Neural progenitor cell (in vitro differentiated cells): Measurements from ENCODE around the gene CACTIN. TPM values are rescaled to one million over a fixed set of nuclear protein-coding genes. Genes with fewer than 3 reads are reported as not detected.

Source experiments
- DNase-seq: peaks from one replicate; pipeline ENCODE4 v3.0.0-alpha.2; 2016; ENCODE audit warnings: low spot score
- H2AFZ ChIP-seq: fragments of 200-600 bp; sonication (generic); replicated peaks from 2 replicates; pipeline ENCODE4 v1.6.1; 2016; ENCODE audit warnings: antibody characterized with exemption
- H3F3A ChIP-seq: fragments of 200-600 bp; sonication (generic); 2 replicates; pipeline ENCODE4 v1.6.1; 2016; ENCODE audit warnings: antibody characterized with exemption, low read depth
- H3K27ac ChIP-seq: fragments of 200-600 bp; sonication (generic); 2 replicates; pipeline ENCODE4 v1.5.1; 2016; ENCODE audit warnings: mild to moderate bottlenecking
- H3K27me3 ChIP-seq: fragments of 200-600 bp; sonication (generic); 2 replicates; pipeline ENCODE4 v1.6.1; 2016; ENCODE audit warnings: mild to moderate bottlenecking, moderate library complexity
- H3K36me3 ChIP-seq: fragments of 200-600 bp; sonication (generic); 2 replicates; pipeline ENCODE4 v1.5.1; 2016
- H3K4me1 ChIP-seq: fragments of 200-600 bp; sonication (generic); 2 replicates; pipeline ENCODE4 v1.6.1; 2016; ENCODE audit warnings: mixed run types
- H3K4me2 ChIP-seq: fragments of 200-600 bp; sonication (generic); 2 replicates; pipeline ENCODE4 v1.6.1; 2016
- H3K4me3 ChIP-seq: fragments of 200-600 bp; sonication (generic); 2 replicates; pipeline ENCODE4 v1.5.1; 2016
- H3K79me2 ChIP-seq: fragments of 200-600 bp; sonication (generic); 2 replicates; pipeline ENCODE4 v1.6.1; 2016; ENCODE audit warnings: low read depth
- H3K9ac ChIP-seq: fragments of 200-600 bp; sonication (generic); 2 replicates; pipeline ENCODE4 v1.6.1; 2016
- H3K9me3 ChIP-seq: fragments of 200-600 bp; sonication (generic); 2 replicates; pipeline ENCODE4 v1.5.1; 2016; ENCODE audit warnings: low read depth
- H4K20me1 ChIP-seq: fragments of 200-600 bp; sonication (generic); 2 replicates; pipeline ENCODE4 v1.6.1; 2016; ENCODE audit warnings: low read depth
- H3K27ac Mint-ChIP-seq: 3 replicates; pipeline ENCODE4 v1.8.0; 2021; ENCODE audit warnings: mixed read lengths
- H3K27me3 Mint-ChIP-seq: 2 replicates; pipeline ENCODE4 v1.8.0; 2022; ENCODE audit warnings: low read depth, mild to moderate bottlenecking, inconsistent platforms, moderate library complexity, mixed read lengths; ENCODE audit not compliant: insufficient read depth
- H3K36me3 Mint-ChIP-seq: 3 replicates; pipeline ENCODE4 v1.8.0; 2021; ENCODE audit warnings: mixed read lengths
- H3K4me1 Mint-ChIP-seq: 3 replicates; pipeline ENCODE4 v1.8.0; 2021; ENCODE audit warnings: mixed read lengths
- H3K4me3 Mint-ChIP-seq: 3 replicates; pipeline ENCODE4 v1.8.0; 2021; ENCODE audit warnings: mild to moderate bottlenecking, moderate library complexity, mixed read lengths
- H3K9me3 Mint-ChIP-seq: 3 replicates; pipeline ENCODE4 v1.8.0; 2020; ENCODE audit warnings: mixed read lengths
- EZH2 ChIP-seq: fragments of 200-600 bp; sonication (generic); IDR thresholded peaks from 2 replicates; pipeline ENCODE4 v1.6.1; 2017; ENCODE audit warnings: antibody characterized with exemption, mild to moderate bottlenecking, moderate library complexity
- EZH2phosphoT487 ChIP-seq: fragments of 200-600 bp; sonication (generic); IDR thresholded peaks from 2 replicates; pipeline ENCODE4 v1.6.1; 2017; ENCODE audit warnings: antibody characterized with exemption
- total RNA-seq: library from RNA; depleted of rRNA; stranded (reverse); fragments of >200 nt; gene quantifications from 2 replicates; pipeline ENCODE4 v1.2.3, GENCODE V29; 2015; ENCODE audit warnings: low replicate concordance
- TF ChIP-seq, protein P1 (sequence below): fragments of 200-600 bp; sonication (generic); IDR thresholded peaks from 2 replicates; pipeline ENCODE4 v1.5.1; 2017; ENCODE audit warnings: antibody characterized with exemption, mild to moderate bottlenecking

The CACTIN gene
- total RNA-seq, 1 donor from 2014 or later = 6.0 TPM

DNA sequence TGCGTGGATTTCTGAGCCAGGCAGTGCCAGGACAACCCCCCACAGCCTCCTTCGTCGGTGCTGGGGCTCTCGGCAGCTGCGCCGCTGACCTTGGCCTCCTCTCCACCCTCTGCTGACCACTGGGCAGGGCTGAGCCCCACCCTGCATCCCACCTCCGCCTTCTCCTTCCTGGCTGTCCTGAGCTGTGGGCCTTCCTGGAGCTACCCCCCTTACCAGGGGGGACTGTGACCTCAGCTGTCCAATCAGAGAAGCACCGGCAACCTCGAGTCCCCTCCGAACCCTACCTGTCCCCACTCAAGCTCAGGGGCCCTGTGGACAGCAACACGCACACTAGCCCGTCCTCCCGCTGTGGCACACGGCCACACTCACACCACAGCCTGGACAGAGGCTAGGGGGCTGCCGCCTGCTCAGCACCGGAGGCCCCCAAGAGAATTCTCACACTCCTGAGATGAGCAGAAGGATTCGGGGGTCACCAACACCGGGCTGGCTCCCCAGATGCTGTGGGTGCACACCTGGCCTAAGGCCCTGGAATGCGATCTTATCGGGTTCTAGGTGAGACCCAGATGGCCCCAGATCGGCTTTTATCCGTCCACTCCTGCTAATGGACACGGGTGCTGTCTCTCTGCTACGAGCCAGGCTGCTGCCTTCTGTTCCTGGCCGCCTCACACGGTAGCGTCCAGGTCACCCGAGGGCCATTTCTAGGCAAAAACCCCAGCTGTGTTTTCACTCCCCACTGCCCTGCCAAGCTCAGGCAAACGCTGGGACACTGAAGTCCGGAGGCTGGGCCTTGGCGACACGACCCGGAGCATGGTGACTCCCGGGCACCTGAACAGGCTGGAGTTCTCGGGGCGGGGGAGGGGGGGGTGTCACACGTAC lies 32.5 kb upstream of the CACTIN start:
- no peak overlapping the region for H2AFZ ChIP-seq
- no peaks in the 10 kb centered on the region for H4K20me1 ChIP-seq
- H3K4me3 Mint-ChIP-seq = no peak overlapping the region
- H3K4me2 ChIP-seq = no peak overlapping the region
- H3K9me3 ChIP-seq = no peaks in the 10 kb centered on the region
- DNase-seq = no peak
- no peak overlapping the region for H3K27ac Mint-ChIP-seq
- H3K9ac ChIP-seq = no peak overlapping the region
- no peak overlapping the region for H3K27ac ChIP-seq
- TF ChIP-seq, protein P1, sequence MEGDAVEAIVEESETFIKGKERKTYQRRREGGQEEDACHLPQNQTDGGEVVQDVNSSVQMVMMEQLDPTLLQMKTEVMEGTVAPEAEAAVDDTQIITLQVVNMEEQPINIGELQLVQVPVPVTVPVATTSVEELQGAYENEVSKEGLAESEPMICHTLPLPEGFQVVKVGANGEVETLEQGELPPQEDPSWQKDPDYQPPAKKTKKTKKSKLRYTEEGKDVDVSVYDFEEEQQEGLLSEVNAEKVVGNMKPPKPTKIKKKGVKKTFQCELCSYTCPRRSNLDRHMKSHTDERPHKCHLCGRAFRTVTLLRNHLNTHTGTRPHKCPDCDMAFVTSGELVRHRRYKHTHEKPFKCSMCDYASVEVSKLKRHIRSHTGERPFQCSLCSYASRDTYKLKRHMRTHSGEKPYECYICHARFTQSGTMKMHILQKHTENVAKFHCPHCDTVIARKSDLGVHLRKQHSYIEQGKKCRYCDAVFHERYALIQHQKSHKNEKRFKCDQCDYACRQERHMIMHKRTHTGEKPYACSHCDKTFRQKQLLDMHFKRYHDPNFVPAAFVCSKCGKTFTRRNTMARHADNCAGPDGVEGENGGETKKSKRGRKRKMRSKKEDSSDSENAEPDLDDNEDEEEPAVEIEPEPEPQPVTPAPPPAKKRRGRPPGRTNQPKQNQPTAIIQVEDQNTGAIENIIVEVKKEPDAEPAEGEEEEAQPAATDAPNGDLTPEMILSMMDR = no peak
- TF ChIP-seq EZH2phosphoT487 (no peak), EZH2 (no peak)
- H3K36me3 Mint-ChIP-seq = peaks cover 7% of the 10 kb centered on the region
- no peaks in the 10 kb centered on the region for H3K27me3 ChIP-seq
- H3K4me3 ChIP-seq = no peak overlapping the region
- peaks cover 5% of the 10 kb centered on the region for H3K27me3 Mint-ChIP-seq
- no peaks in the 10 kb centered on the region for H3K79me2 ChIP-seq
- no peaks in the 10 kb centered on the region for H3K9me3 Mint-ChIP-seq
- no peaks in the 10 kb centered on the region for H3F3A ChIP-seq
- no peaks in the 10 kb centered on the region for H3K4me1 Mint-ChIP-seq
- no peaks in the 10 kb centered on the region for H3K36me3 ChIP-seq
- H3K4me1 ChIP-seq = no peaks in the 10 kb centered on the region

DNA sequence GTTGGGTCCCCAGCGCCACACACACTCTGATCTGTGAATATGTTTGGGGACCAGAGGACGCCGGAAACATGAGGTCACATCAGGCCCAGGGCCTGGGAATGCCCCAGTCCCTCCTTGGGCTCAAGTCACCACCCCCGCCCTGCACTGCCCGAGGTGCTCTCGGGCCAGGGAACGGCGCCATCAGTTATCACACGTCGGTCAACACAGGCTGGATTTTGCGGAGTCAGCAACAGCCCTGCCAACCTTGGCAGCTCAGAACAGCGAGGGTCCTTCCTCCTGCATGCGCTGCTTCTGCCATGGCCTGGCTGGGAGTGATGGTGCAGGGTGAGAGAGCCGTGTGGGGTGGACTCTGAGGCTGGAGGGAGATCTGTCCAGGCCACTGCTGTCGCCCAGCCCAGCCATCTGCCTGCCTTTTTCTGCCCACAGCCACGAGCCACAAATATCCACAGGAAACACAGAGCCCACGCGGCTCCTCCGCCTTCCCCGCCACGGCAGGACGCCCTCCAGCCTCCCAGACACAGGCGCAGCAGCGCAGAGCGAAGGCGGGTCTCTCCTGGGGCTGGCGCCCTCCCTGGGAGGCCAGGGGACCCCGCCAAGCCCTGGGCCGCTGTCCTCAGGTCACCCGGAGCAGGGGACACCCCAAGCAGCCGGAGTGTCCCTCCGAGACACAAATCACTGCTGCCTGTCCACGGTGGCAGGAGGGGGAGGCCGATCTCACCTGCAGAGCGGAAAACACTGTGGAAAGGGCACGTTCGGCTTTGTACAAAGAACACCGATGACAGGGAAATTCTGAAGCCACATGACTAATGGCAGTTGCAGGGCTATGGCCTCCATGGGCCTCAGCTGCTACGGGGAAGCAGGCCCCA lies 31.6 kb upstream of the CACTIN start:
- H3K4me3 Mint-ChIP-seq = no peak overlapping the region
- no peak for DNase-seq
- Histone ChIP-seq H3K4me2 (no peak overlapping the region), H3K4me3 (no peak overlapping the region), H3K27me3 (no peaks in the 10 kb centered on the region), H3K36me3 (no peaks in the 10 kb centered on the region), H3K9ac (no peak overlapping the region), H4K20me1 (no peaks in the 10 kb centered on the region), H2AFZ (no peak overlapping the region), H3K9me3 (no peaks in the 10 kb centered on the region), H3K27ac (no peak overlapping the region), H3K79me2 (no peaks in the 10 kb centered on the region), H3F3A (no peaks in the 10 kb centered on the region), H3K4me1 (no peaks in the 10 kb centered on the region)
- peaks cover 4% of the 10 kb centered on the region for H3K36me3 Mint-ChIP-seq
- H3K27ac Mint-ChIP-seq = no peak overlapping the region
- TF ChIP-seq EZH2 = no peak
- TF ChIP-seq, protein P1 = no peak
- no peak for TF ChIP-seq EZH2phosphoT487
- H3K4me1 Mint-ChIP-seq = no peaks in the 10 kb centered on the region
- H3K27me3 Mint-ChIP-seq = peaks cover 7% of the 10 kb centered on the region
- H3K9me3 Mint-ChIP-seq = no peaks in the 10 kb centered on the region

DNA sequence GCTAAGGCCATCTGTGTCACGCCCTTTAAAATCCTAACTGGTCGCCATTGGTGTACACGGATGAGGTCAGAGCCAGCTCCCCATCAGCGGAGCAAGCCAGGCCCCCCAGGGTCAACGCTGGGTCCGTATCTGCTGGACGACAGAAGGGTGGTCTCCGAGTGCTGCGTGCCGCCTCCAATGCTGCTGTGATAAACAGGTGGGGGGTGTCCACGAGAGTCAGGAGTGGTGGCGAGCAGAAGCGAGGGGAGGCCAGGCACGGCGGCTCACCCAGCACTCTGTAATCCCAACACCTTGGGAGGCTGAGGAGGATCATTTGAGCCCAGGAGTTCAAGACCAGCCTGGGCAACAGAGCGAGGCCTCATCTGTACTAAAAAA lies 30.8 kb upstream of the CACTIN start:
- Mint-ChIP-seq H3K9me3 (no peaks in the 10 kb centered on the region), H3K4me1 (no peaks in the 10 kb centered on the region), H3K36me3 (peaks cover 2% of the 10 kb centered on the region), H3K27me3 (peaks cover 7% of the 10 kb centered on the region), H3K27ac (no peak overlapping the region), H3K4me3 (no peak overlapping the region)
- Histone ChIP-seq H3K4me2 (no peak overlapping the region), H3K27ac (no peak overlapping the region), H3K9me3 (no peaks in the 10 kb centered on the region), H3K4me1 (no peaks in the 10 kb centered on the region), H2AFZ (no peak overlapping the region), H3K27me3 (no peaks in the 10 kb centered on the region), H3F3A (no peaks in the 10 kb centered on the region), H3K9ac (no peak overlapping the region), H3K36me3 (no peaks in the 10 kb centered on the region), H4K20me1 (no peaks in the 10 kb centered on the region), H3K79me2 (no peaks in the 10 kb centered on the region), H3K4me3 (no peak overlapping the region)
- DNase-seq = no peak
- TF ChIP-seq, protein P1 = no peak
- no peak for TF ChIP-seq EZH2
- no peak for TF ChIP-seq EZH2phosphoT487
